Osteocyte (in vitro differentiated cells): ENCODE results near the gene CREB5. TPM values are rescaled to one million over a fixed set of nuclear protein-coding genes. Genes with fewer than 3 reads are reported as not detected.

ENCODE experiments used
- DNase-seq: peaks from one replicate; pipeline ENCODE4 v3.0.0; 2021; ENCODE audit warnings: mixed read lengths; ENCODE audit not compliant: unreplicated experiment; ENCODE audit errors: extremely low spot score
- H3K27ac Mint-ChIP-seq: one replicate; pipeline ENCODE4 v1.8.0; 2021; ENCODE audit warnings: mild to moderate bottlenecking, mixed read lengths; ENCODE audit not compliant: unreplicated experiment
- H3K27me3 Mint-ChIP-seq: one replicate; pipeline ENCODE4 v1.8.0; 2021; ENCODE audit warnings: mixed read lengths; ENCODE audit not compliant: unreplicated experiment
- H3K36me3 Mint-ChIP-seq: one replicate; pipeline ENCODE4 v1.8.0; 2021; ENCODE audit warnings: mixed read lengths; ENCODE audit not compliant: unreplicated experiment
- H3K4me1 Mint-ChIP-seq: one replicate; pipeline ENCODE4 v1.8.0; 2021; ENCODE audit warnings: mixed read lengths; ENCODE audit not compliant: unreplicated experiment
- H3K4me3 Mint-ChIP-seq: one replicate; pipeline ENCODE4 v1.8.0; 2021; ENCODE audit warnings: mild to moderate bottlenecking, moderate library complexity, mixed read lengths; ENCODE audit not compliant: unreplicated experiment
- H3K9me3 Mint-ChIP-seq: one replicate; pipeline ENCODE4 v1.8.0; 2021; ENCODE audit warnings: mixed read lengths; ENCODE audit not compliant: unreplicated experiment
- total RNA-seq: library from RNA; stranded (reverse); gene quantifications from 2 replicates; pipeline ENCODE4 v1.2.1, GENCODE V29; 2021
- TF ChIP-seq, protein P1 (sequence below): fragments of 200-600 bp; sonication (generic); IDR thresholded peaks from 2 replicates; pipeline ENCODE4 v1.5.0; 2021; ENCODE audit warnings: antibody characterized with exemption, mild to moderate bottlenecking, moderate library complexity

CREB5 gene
- total RNA-seq, 1 donor from 2014 or later, result 7.5 TPM

DNA sequence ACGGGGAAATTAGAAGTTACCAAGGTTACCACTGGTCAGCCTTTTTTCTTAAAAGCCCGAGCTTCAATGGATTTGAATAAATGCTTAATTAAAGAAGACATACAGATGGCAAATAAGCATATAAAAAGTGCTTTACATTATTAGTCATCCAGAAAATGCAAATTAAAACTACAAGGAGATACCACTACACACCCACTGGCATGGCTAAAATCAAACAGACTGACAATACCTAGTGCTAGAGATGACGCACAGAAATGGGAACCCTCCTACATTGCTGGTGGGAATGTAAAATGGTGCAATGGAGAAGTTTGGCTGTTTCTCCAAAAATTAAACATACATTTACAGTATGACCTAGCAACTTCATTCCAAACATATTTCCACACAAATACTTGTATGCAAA lies 38.3 kb upstream of the CREB5 start:
- Mint-ChIP-seq H3K9me3 (no peaks in the 10 kb centered on the region), H3K27ac (no peak overlapping the region), H3K4me3 (no peak overlapping the region), H3K27me3 (peaks cover 7% of the 10 kb centered on the region), H3K36me3 (no peaks in the 10 kb centered on the region), H3K4me1 (no peaks in the 10 kb centered on the region)
- DNase-seq, result no peak
- TF ChIP-seq, protein P1, sequence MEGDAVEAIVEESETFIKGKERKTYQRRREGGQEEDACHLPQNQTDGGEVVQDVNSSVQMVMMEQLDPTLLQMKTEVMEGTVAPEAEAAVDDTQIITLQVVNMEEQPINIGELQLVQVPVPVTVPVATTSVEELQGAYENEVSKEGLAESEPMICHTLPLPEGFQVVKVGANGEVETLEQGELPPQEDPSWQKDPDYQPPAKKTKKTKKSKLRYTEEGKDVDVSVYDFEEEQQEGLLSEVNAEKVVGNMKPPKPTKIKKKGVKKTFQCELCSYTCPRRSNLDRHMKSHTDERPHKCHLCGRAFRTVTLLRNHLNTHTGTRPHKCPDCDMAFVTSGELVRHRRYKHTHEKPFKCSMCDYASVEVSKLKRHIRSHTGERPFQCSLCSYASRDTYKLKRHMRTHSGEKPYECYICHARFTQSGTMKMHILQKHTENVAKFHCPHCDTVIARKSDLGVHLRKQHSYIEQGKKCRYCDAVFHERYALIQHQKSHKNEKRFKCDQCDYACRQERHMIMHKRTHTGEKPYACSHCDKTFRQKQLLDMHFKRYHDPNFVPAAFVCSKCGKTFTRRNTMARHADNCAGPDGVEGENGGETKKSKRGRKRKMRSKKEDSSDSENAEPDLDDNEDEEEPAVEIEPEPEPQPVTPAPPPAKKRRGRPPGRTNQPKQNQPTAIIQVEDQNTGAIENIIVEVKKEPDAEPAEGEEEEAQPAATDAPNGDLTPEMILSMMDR, result no peak

DNA sequence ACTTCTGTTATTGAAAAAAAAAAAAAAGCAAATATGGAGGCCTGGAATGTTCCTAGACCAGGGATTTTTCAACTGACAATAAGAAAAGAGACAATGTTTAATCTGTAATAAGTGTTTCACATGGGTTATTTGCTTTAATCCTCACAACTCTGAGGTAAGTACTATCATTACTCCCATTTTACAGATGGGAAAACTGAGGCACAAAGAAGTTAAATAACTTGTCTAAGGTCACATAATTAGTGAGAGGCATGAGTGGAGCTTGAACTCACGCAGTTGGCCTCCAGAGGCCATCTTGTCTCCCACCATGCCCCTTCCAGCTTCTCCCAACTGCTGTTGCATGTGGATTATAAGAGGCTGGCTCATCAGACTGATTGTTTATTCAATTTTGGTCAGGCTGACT lies 36.6 kb upstream of the CREB5 start:
- Mint-ChIP-seq H3K4me3 (no peak overlapping the region), H3K27me3 (peaks cover 13% of the 10 kb centered on the region), H3K9me3 (no peaks in the 10 kb centered on the region), H3K27ac (no peak overlapping the region), H3K36me3 (no peaks in the 10 kb centered on the region), H3K4me1 (no peaks in the 10 kb centered on the region)
- TF ChIP-seq, protein P1, result no peak
- DNase-seq, result no peak

DNA sequence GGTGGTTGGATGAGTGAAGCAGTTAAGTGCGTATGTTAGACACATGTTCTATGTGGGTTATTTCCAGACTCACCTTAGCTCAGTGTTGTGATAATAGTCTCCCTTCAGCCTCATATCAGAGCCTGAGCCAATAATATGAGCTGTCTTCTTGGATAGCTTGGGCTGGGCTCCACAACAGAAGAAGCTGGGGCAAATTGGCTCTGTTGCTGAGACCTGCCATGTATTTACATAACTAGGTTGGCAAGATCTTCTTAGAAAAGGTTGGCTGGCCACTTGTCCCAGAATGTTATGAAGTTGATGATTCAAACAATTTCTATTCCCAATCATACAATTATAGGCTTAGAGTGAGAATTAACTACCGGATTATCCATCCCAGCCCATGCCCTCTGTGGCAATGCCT lies 35.7 kb upstream of the CREB5 start:
- Mint-ChIP-seq H3K27ac (no peak overlapping the region), H3K36me3 (no peaks in the 10 kb centered on the region), H3K4me3 (no peak overlapping the region)

DNA sequence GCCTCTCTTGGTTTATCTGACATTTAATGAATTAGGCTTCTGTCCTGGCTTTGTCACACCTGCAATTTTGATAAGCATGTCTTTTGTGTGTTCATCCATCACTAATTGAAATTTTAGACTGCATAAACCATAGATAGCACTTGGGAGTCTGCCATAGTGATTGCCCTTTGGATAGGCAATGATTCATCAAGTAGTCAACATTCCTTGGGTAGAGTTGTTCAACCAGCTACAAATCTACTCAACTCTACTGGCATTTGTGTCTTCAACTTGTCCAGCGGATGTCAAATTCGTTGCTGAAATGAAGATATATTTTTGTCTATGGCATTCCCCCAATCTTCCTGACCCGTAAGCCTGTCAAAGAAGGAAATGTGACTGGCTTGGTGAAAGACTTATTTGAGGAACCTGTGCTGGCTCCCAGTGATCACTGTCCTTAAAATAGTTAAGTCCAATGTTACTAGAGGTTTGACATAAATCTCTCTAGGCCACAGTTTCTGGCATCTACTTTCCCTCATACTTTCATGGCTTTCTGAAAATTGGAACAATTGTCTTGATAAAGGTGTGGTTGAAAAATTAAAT lies 33.7 kb upstream of the CREB5 start:
- H3K4me3 Mint-ChIP-seq, result no peak overlapping the region
- H3K27ac Mint-ChIP-seq, result no peak overlapping the region
- H3K36me3 Mint-ChIP-seq, result no peaks in the 10 kb centered on the region
- peaks cover 1% of the 10 kb centered on the region for H3K4me1 Mint-ChIP-seq
- no peak for DNase-seq
- TF ChIP-seq, protein P1, result no peak
- peaks cover 10% of the 10 kb centered on the region for H3K27me3 Mint-ChIP-seq
- H3K9me3 Mint-ChIP-seq, result no peaks in the 10 kb centered on the region

More for the DNA sequence above, 35.7 kb upstream of the CREB5 start:
- Mint-ChIP-seq H3K27me3 (peaks cover 18% of the 10 kb centered on the region), H3K4me1 (peaks cover 1% of the 10 kb centered on the region), H3K9me3 (no peaks in the 10 kb centered on the region)
- DNase-seq, result no peak
- TF ChIP-seq, protein P1, result no peak

DNA sequence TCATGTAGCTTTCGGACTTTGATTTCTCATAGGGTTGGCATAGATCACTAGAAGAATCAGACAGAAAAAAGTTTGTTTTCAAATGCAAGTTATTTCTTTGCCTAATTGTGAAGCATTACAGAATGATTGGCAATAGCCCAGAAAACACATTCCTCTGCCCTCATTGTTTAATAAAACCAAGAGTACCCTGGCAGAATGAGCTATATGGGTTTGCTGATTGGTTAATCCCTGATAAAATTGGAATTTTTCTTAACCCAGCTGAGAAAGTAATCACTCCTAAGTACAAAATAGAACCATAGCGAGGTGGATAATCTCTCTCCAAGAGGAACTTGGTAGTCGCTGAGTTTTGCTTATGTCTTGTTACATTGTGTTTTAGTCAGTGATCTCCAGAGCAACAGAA lies 30.9 kb upstream of the CREB5 start:
- Mint-ChIP-seq H3K4me1 (peaks cover 1% of the 10 kb centered on the region), H3K9me3 (no peaks in the 10 kb centered on the region), H3K4me3 (no peak overlapping the region), H3K36me3 (no peaks in the 10 kb centered on the region), H3K27me3 (peaks cover 14% of the 10 kb centered on the region), H3K27ac (no peak overlapping the region)
- TF ChIP-seq, protein P1, result no peak
- DNase-seq, result no peak
